HepG2 (cell line): Measurements from ENCODE around the gene MTA3. TPM values are rescaled to one million over a fixed set of nuclear protein-coding genes. Genes with fewer than 3 reads are reported as not detected.

ENCODE experiments used
- ARID4A ChIP-seq: sonication (generic); formaldehyde crosslinking; IDR thresholded peaks from 2 replicates; pipeline ENCODE4 v1.5.0; 2020; ENCODE audit warnings: mild to moderate bottlenecking, missing genetic modification reagents, borderline replicate concordance
- DPF2 ChIP-seq: sonication (generic); formaldehyde crosslinking; IDR thresholded peaks from 2 replicates; pipeline ENCODE4 v1.4.0; 2020; ENCODE audit warnings: mild to moderate bottlenecking, low read depth, missing genetic modification reagents, borderline replicate concordance
- LCORL ChIP-seq, 2 experiments: fragments of 450-650 bp in 1 of 2; sonication (generic) in 1 of 2; formaldehyde crosslinking in 1 of 2; IDR thresholded peaks; 2 replicates each; pipeline versions ENCODE4 v1.5.0 to v1.6.1; 2017 to 2020; ENCODE audit warnings: antibody characterized with exemption in 1 of 2, missing genetic modification reagents in 1 of 2
- NFATC3 ChIP-seq: sonication (generic); formaldehyde crosslinking; IDR thresholded peaks from 2 replicates; pipeline ENCODE4 v1.5.1; 2020; ENCODE audit warnings: mild to moderate bottlenecking, missing genetic modification reagents
- NR2F6 ChIP-seq, 2 experiments: IDR thresholded peaks; 2 replicates each; pipeline ENCODE4 v1.6.1; 2016; ENCODE audit warnings: antibody characterized with exemption in 1 of 2, mild to moderate bottlenecking in 1 of 2
- SMARCE1 ChIP-seq: fragments of 450-650 bp; IDR thresholded peaks from 2 replicates; pipeline ENCODE4 v1.6.1; 2017; ENCODE audit warnings: borderline replicate concordance
- SRSF1 ChIP-seq: fragments of 200-400 bp; formaldehyde crosslinking; optimal IDR thresholded peaks from 2 replicates; pipeline ENCODE3; 2017; ENCODE audit warnings: mild to moderate bottlenecking, low read depth, low read length, moderate library complexity
- TEF ChIP-seq: sonication (generic); formaldehyde crosslinking; IDR thresholded peaks from 2 replicates; pipeline ENCODE4 v1.5.0; 2020; ENCODE audit warnings: missing genetic modification reagents
- XRCC5 ChIP-seq: fragments of 200-400 bp; formaldehyde crosslinking; optimal IDR thresholded peaks from 2 replicates; pipeline ENCODE3; 2017; ENCODE audit warnings: mild to moderate bottlenecking, low read length
- ZBTB25 ChIP-seq: IDR thresholded peaks from 2 replicates; pipeline ENCODE4 v1.6.1; 2018; ENCODE audit warnings: missing genetic modification reagents
- ZNF317 ChIP-seq: sonication (generic); formaldehyde crosslinking; IDR thresholded peaks from 2 replicates; pipeline ENCODE4 v1.5.0; 2020; ENCODE audit warnings: mild to moderate bottlenecking, missing genetic modification reagents
- ZNF343 ChIP-seq: sonication (generic); formaldehyde crosslinking; IDR thresholded peaks from 2 replicates; pipeline ENCODE4 v1.4.0; 2020; ENCODE audit warnings: mild to moderate bottlenecking, missing genetic modification reagents
- ZNF567 ChIP-seq: sonication (generic); formaldehyde crosslinking; IDR thresholded peaks from 2 replicates; pipeline ENCODE4 v1.8.1; 2023; ENCODE audit warnings: mild to moderate bottlenecking, missing genetic modification reagents, borderline replicate concordance
- ZNF710 ChIP-seq: sonication (generic); formaldehyde crosslinking; IDR thresholded peaks from 2 replicates; pipeline ENCODE4 v1.5.0; 2020; ENCODE audit warnings: mild to moderate bottlenecking, missing genetic modification reagents, borderline replicate concordance
- ZNF746 ChIP-seq: sonication (generic); formaldehyde crosslinking; IDR thresholded peaks from 2 replicates; pipeline ENCODE4 v1.8.0; 2022; ENCODE audit warnings: mild to moderate bottlenecking, missing genetic modification reagents
- ZNF766 ChIP-seq: sonication (generic); formaldehyde crosslinking; IDR thresholded peaks from 2 replicates; pipeline ENCODE4 v1.5.0; 2020; ENCODE audit warnings: missing genetic modification reagents, borderline replicate concordance
- ZNF770 ChIP-seq: sonication (generic); formaldehyde crosslinking; IDR thresholded peaks from 2 replicates; pipeline ENCODE4 v1.5.0; 2020; ENCODE audit warnings: mild to moderate bottlenecking, missing genetic modification reagents
- polyA plus RNA-seq, 8 experiments: library from polyadenylated mRNA; depleted of rRNA in 3 of 8; stranded (reverse) in 7 of 8; unstranded in 1 of 8; fragments of >200 nt; fragmentation: Illumina TruSeq in 4 of 8; extraction: Trizol in 4 of 8; gene quantifications; 2 replicates each; pipeline versions ENCODE4 v1.2.1 to v1.2.3, GENCODE V29; 2011 to 2016; ENCODE audit warnings: low read depth in 4 of 8, missing spikeins in 1 of 8, mixed read lengths in 1 of 8; ENCODE audit not compliant: insufficient read depth in 1 of 8
- total RNA-seq, 5 experiments: library from RNA; depleted of rRNA; stranded (reverse); fragments of >200 nt; fragmentation: Illumina TruSeq; extraction: Trizol; gene quantifications; 2 replicates each; pipeline ENCODE4 v1.2.3, GENCODE V29; 2016; ENCODE audit warnings: low read depth in 1 of 5

MTA3 gene
- total and polyA plus RNA-seq, 2 of the 13 experiments (the other 11 are each of a cell fraction or from before 2014, with no cell fraction given) = 48.8 to 77.8 TPM

- TF ChIP-seq ZNF317 (CRISPR knock-in tag) (0 out of 2 replicates have a peak, but pooled peaks have one; percentile 41), SRSF1 (no peak), LCORL (IDR thresholded peaks at IDR 0.05) (no peak), LCORL (CRISPR knock-in tag; IDR thresholded peaks at IDR 0.05) (no peak), ZNF766 (CRISPR knock-in tag) (0 out of 2 replicates have a peak, but pooled peaks have one; percentile 57), NR2F6 (IDR thresholded peaks at IDR 0.05) (no peak), NR2F6 (CRISPR knock-in tag; IDR thresholded peaks at IDR 0.05) (peak; percentile 39; the same call in 1 of the 2 replicates), TEF (CRISPR knock-in tag) (no peak), ARID4A (CRISPR knock-in tag) (peak; percentile 36; the same call in 1 of the 2 replicates), ZNF710 (CRISPR knock-in tag) (peak; percentile 50; the same call in 1 of the 2 replicates), ZBTB25 (peak; percentile 50; the same call in 1 of the 2 replicates), ZNF343 (CRISPR knock-in tag) (0 out of 2 replicates have a peak, but pooled peaks have one; percentile 37), DPF2 (0 out of 2 replicates have a peak, but pooled peaks have one; percentile 22), ZNF567 (CRISPR knock-in tag) (0 out of 2 replicates have a peak, but pooled peaks have one; percentile 78), SMARCE1 (no peak), XRCC5 (peak; percentile 98), ZNF770 (CRISPR knock-in tag) (peak; percentile 39; the same call in 1 of the 2 replicates), NFATC3 (0 out of 2 replicates have a peak, but pooled peaks have one; percentile 55), ZNF746 (CRISPR knock-in tag) (no peak)
These were observed 226.0 kb downstream of the MTA3 start (continued) for GRCh38 chr2:42794271-42795046.
